ENCODE results near the gene VDAC1.

DNA sequence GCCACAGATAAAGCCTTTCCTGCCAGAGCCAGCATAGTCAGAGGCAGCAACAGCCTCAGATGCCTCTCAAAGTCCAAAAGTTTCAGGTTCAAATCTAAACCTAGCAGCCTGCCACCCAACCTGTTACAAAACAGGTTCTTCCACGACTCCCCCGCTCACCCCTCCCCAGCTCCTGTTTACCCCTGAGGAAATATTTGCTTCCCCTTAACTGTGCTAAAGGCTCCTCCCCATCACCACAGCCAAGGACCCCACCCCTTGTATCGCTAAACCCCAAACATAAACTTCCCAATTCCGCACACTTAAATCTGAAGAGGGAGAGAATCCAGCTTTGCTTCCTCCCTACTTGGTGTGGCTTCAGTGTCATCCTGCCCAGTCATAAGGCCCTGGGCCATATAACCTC lies 15.4 kb upstream of the VDAC1 start:
- TF ChIP-seq, protein P1, sequence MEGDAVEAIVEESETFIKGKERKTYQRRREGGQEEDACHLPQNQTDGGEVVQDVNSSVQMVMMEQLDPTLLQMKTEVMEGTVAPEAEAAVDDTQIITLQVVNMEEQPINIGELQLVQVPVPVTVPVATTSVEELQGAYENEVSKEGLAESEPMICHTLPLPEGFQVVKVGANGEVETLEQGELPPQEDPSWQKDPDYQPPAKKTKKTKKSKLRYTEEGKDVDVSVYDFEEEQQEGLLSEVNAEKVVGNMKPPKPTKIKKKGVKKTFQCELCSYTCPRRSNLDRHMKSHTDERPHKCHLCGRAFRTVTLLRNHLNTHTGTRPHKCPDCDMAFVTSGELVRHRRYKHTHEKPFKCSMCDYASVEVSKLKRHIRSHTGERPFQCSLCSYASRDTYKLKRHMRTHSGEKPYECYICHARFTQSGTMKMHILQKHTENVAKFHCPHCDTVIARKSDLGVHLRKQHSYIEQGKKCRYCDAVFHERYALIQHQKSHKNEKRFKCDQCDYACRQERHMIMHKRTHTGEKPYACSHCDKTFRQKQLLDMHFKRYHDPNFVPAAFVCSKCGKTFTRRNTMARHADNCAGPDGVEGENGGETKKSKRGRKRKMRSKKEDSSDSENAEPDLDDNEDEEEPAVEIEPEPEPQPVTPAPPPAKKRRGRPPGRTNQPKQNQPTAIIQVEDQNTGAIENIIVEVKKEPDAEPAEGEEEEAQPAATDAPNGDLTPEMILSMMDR (conservative IDR thresholded peaks at IDR 0.05; ENCODE audit: low read length) = no peak
- no peak for TF ChIP-seq EZH2phosphoT487 (IDR thresholded peaks at IDR 0.05; ENCODE audit: borderline replicate concordance, low read depth, low read length)

Measured in OCI-LY7 (cell line).